Effector memory CD4-positive, alpha-beta T cell (primary cell): Measurements from ENCODE around the gene KRT1.

ENCODE experiments used
- DNase-seq, 3 donors: peaks; one replicate each; pipeline ENCODE4 v3.0.0-alpha.2; 2020
- H3K27ac ChIP-seq: 2 replicates; pipeline ENCODE4 v1.7.0; 2013; ENCODE audit warnings: mild to moderate bottlenecking, low read length, moderate library complexity; ENCODE audit not compliant: insufficient read depth, poor library complexity, severe bottlenecking
- H3K27me3 ChIP-seq: replicated peaks from 2 replicates; pipeline ENCODE4 v1.7.0; 2013; ENCODE audit warnings: mild to moderate bottlenecking, low read length; ENCODE audit not compliant: insufficient read depth, control insufficient read depth, poor library complexity, severe bottlenecking
- H3K36me3 ChIP-seq: 2 replicates; pipeline ENCODE4 v1.7.0; 2013; ENCODE audit warnings: mild to moderate bottlenecking, low read length, moderate library complexity; ENCODE audit not compliant: control insufficient read depth, insufficient read depth
- H3K4me1 ChIP-seq: 2 replicates; pipeline ENCODE4 v1.7.0; 2013; ENCODE audit warnings: low read length, mild to moderate bottlenecking; ENCODE audit not compliant: control insufficient read depth, insufficient read depth, poor library complexity, severe bottlenecking
- H3K4me3 ChIP-seq: 2 replicates; pipeline ENCODE4 v1.7.0; 2013; ENCODE audit warnings: low read length, low read depth, mild to moderate bottlenecking; ENCODE audit not compliant: insufficient read depth, poor library complexity, severe bottlenecking
- H3K9me3 ChIP-seq: 2 replicates; pipeline ENCODE4 v1.7.0; 2013; ENCODE audit warnings: mild to moderate bottlenecking, low read length, moderate library complexity; ENCODE audit not compliant: control insufficient read depth
- total RNA-seq, 3 donors: gene quantifications; one replicate each; lab custom pipeline; 2026; lab: John Stamatoyannopoulos, UW

KRT1 gene
- 0 to 5.5 (median 3.0) reads per million in 3 donors for total RNA-seq

GRCh38 chr12:52680363-52680762 is at the start of gene KRT1:
Gene KRT1, minus strand, starts transcription at chr12:52680407. Its CDS starts 59 bp downstream, at chr12:52680348.
- no peak within 1 kb of the TSS for H3K4me3 ChIP-seq
- no peaks in the 10 kb centered on the region for H3K4me1 ChIP-seq
- no peak for DNase-seq
- H3K27me3 ChIP-seq: no peaks in the 10 kb centered on the region
- no peaks in the 10 kb centered on the region for H3K9me3 ChIP-seq
- H3K36me3 ChIP-seq: no peaks in the 10 kb centered on the region
- no peak within 1 kb of the TSS for H3K27ac ChIP-seq

- Histone ChIP-seq H3K4me1 (no peaks in the 10 kb centered on the region), H3K27ac (no peak overlapping the region), H3K36me3 (no peaks in the 10 kb centered on the region), H3K9me3 (no peaks in the 10 kb centered on the region), H3K4me3 (no peak overlapping the region), H3K27me3 (no peaks in the 10 kb centered on the region)
- DNase-seq: no peak
Measured at GRCh38 chr12:52729147-52729546, 48.9 kb upstream of the KRT1 start.

- Histone ChIP-seq H3K4me1 (no peaks in the 10 kb centered on the region), H3K36me3 (no peaks in the 10 kb centered on the region), H3K4me3 (no peak overlapping the region), H3K27me3 (no peaks in the 10 kb centered on the region), H3K27ac (no peak overlapping the region), H3K9me3 (no peaks in the 10 kb centered on the region)
- no peak for DNase-seq
Measured at GRCh38 chr12:52728374-52728773, 48.2 kb upstream of the KRT1 start.

GRCh38 chr12:52727037-52727436 is 46.8 kb upstream of the KRT1 start:
- no peak for DNase-seq
- H3K4me1 ChIP-seq: no peaks in the 10 kb centered on the region
- no peaks in the 10 kb centered on the region for H3K27me3 ChIP-seq
- no peaks in the 10 kb centered on the region for H3K9me3 ChIP-seq
- no peak overlapping the region for H3K4me3 ChIP-seq
- no peaks in the 10 kb centered on the region for H3K36me3 ChIP-seq
- H3K27ac ChIP-seq: no peak overlapping the region

- Histone ChIP-seq H3K4me1 (no peaks in the 10 kb centered on the region), H3K27me3 (no peaks in the 10 kb centered on the region), H3K9me3 (no peaks in the 10 kb centered on the region), H3K4me3 (no peak overlapping the region), H3K27ac (no peak overlapping the region), H3K36me3 (no peaks in the 10 kb centered on the region)
- DNase-seq: no peak
Measured at GRCh38 chr12:52726451-52726850, 46.2 kb upstream of the KRT1 start.

GRCh38 chr12:52724384-52724783 is 44.2 kb upstream of the KRT1 start:
- Histone ChIP-seq H3K9me3 (no peaks in the 10 kb centered on the region), H3K27ac (no peak overlapping the region), H3K4me3 (no peak overlapping the region), H3K36me3 (no peaks in the 10 kb centered on the region), H3K4me1 (no peaks in the 10 kb centered on the region), H3K27me3 (no peaks in the 10 kb centered on the region)
- DNase-seq: no peak

GRCh38 chr12:52722680-52723079 is 42.5 kb upstream of the KRT1 start:
- no peaks in the 10 kb centered on the region for H3K27me3 ChIP-seq
- H3K27ac ChIP-seq: no peak overlapping the region
- H3K4me3 ChIP-seq: no peak overlapping the region
- H3K9me3 ChIP-seq: no peaks in the 10 kb centered on the region
- H3K4me1 ChIP-seq: no peaks in the 10 kb centered on the region
- no peaks in the 10 kb centered on the region for H3K36me3 ChIP-seq
- DNase-seq: no peak

GRCh38 chr12:52721838-52722470 is 41.7 kb upstream of the KRT1 start:
- Histone ChIP-seq H3K4me3 (no peak overlapping the region), H3K36me3 (no peaks in the 10 kb centered on the region), H3K27me3 (no peaks in the 10 kb centered on the region), H3K9me3 (no peaks in the 10 kb centered on the region), H3K27ac (no peak overlapping the region), H3K4me1 (no peaks in the 10 kb centered on the region)
- no peak for DNase-seq

GRCh38 chr12:52720365-52720886 is 40.2 kb upstream of the KRT1 start:
- Histone ChIP-seq H3K27ac (no peak overlapping the region), H3K4me3 (no peak overlapping the region), H3K36me3 (no peaks in the 10 kb centered on the region), H3K4me1 (no peaks in the 10 kb centered on the region), H3K9me3 (no peaks in the 10 kb centered on the region), H3K27me3 (no peaks in the 10 kb centered on the region)
- DNase-seq: no peak

- H3K4me1 ChIP-seq: peaks cover 4% of the 10 kb centered on the region
- H3K27ac ChIP-seq: no peak overlapping the region
- H3K27me3 ChIP-seq: peaks cover 15% of the 10 kb centered on the region
- no peak overlapping the region for H3K4me3 ChIP-seq
- DNase-seq: no peak
- no peaks in the 10 kb centered on the region for H3K36me3 ChIP-seq
- H3K9me3 ChIP-seq: no peaks in the 10 kb centered on the region
Measured at GRCh38 chr12:52716061-52716460, 35.9 kb upstream of the KRT1 start.
